A673 (cell line): ENCODE measurements around the gene POMP. TPM values are rescaled to one million over a fixed set of nuclear protein-coding genes. Genes with fewer than 3 reads are reported as not detected.

ENCODE experiments used
- Bru-seq: library from RNA; stranded (reverse); fragments of 400-500 nt; gene quantifications from one replicate; lab custom pipeline; 2021; lab: Mats Ljungman, UMichigan
- BruChase-seq, 2 experiments: library from RNA; stranded (reverse); fragments of 400-500 nt; gene quantifications; one replicate each; lab custom pipeline; 2021; lab: Mats Ljungman, UMichigan
- BruUV-seq: library from RNA; stranded (reverse); fragments of 400-500 nt; replicated peaks from 2 replicates; lab custom pipeline; 2021; lab: Mats Ljungman, UMichigan
- CTCF ChIA-PET: fragments of 300-600 bp; sonication (Branson Sonifier 250); formaldehyde crosslinking; loops from one replicate; lab custom pipeline; 2022; ENCODE audit warnings: antibody characterized with exemption; lab: Charles Lee
- POLR2A ChIA-PET: fragments of 300-600 bp; sonication (Branson Sonifier 250); formaldehyde crosslinking; loops from one replicate; lab custom pipeline; 2022; ENCODE audit warnings: antibody characterized with exemption; ENCODE audit not compliant: low non-redundant PET; lab: Charles Lee
- DNase-seq: peaks from one replicate; pipeline ENCODE4 v3.0.0-alpha.2; 2015; ENCODE audit warnings: low spot score
- H3K27ac ChIP-seq: fragments of 200-600 bp; sonication (generic); 2 replicates; pipeline ENCODE4 v1.5.1; 2016; ENCODE audit warnings: mixed run types, low read depth, mild to moderate bottlenecking, mixed read lengths, antibody characterized with exemption, low read length; ENCODE audit not compliant: poor library complexity, severe bottlenecking
- H3K27me3 ChIP-seq: fragments of 200-600 bp; sonication (generic); replicated peaks from 2 replicates; pipeline ENCODE4 v1.6.1; 2017; ENCODE audit warnings: mixed run types, low read depth, mild to moderate bottlenecking, mixed read lengths, antibody characterized with exemption, low read length; ENCODE audit not compliant: insufficient read depth, poor library complexity
- H3K36me3 ChIP-seq: fragments of 200-600 bp; sonication (generic); 2 replicates; pipeline ENCODE4 v1.6.1; 2016; ENCODE audit warnings: mixed run types, mild to moderate bottlenecking, mixed read lengths, antibody characterized with exemption, low read length; ENCODE audit not compliant: insufficient read depth, poor library complexity, severe bottlenecking
- H3K4me1 ChIP-seq: fragments of 200-600 bp; sonication (generic); 2 replicates; pipeline ENCODE4 v1.6.1; 2017; ENCODE audit warnings: mixed run types, mild to moderate bottlenecking, mixed read lengths, antibody characterized with exemption, low read length; ENCODE audit not compliant: insufficient read depth, poor library complexity, severe bottlenecking
- H3K4me3 ChIP-seq: fragments of 200-600 bp; sonication (generic); 2 replicates; pipeline ENCODE4 v1.5.1; 2016; ENCODE audit warnings: low read depth, mixed run types, mild to moderate bottlenecking, mixed read lengths, low read length; ENCODE audit not compliant: poor library complexity, severe bottlenecking
- H3K9me3 ChIP-seq: fragments of 200-600 bp; sonication (generic); 2 replicates; pipeline ENCODE4 v1.6.1; 2016; ENCODE audit warnings: mixed run types, low read depth, mild to moderate bottlenecking, mixed read lengths, antibody characterized with exemption, low read length; ENCODE audit not compliant: poor library complexity, severe bottlenecking
- EZH2 ChIP-seq: fragments of 200-600 bp; sonication (generic); IDR thresholded peaks from 2 replicates; pipeline ENCODE4 v1.6.1; 2017; ENCODE audit warnings: borderline replicate concordance, low read depth, mild to moderate bottlenecking, mixed read lengths, antibody characterized with exemption, low read length; ENCODE audit not compliant: poor library complexity, severe bottlenecking
- intact Hi-C: fragments of 100-400 bp; cut with micrococcal nuclease; formaldehyde crosslinking; loops from one replicate; pipeline ENCODE4 v1.10.0; 2022; ENCODE audit not compliant: unreplicated experiment
- long read RNA-seq: library from polyadenylated mRNA; stranded (forward); transcript quantifications from one replicate; pipeline ENCODE4 v2.0.0, GENCODE V29; 2022
- total RNA-seq: library from RNA; stranded (reverse); gene quantifications from 2 replicates; pipeline ENCODE4 v1.2.3, GENCODE V29; 2021
- TF ChIP-seq, protein P1 (sequence below): fragments of 300-800, 200-600 bp; sonication (generic); conservative IDR thresholded peaks from 2 replicates; pipeline ENCODE4 v1.5.1; 2017; ENCODE audit warnings: low read depth, mild to moderate bottlenecking, antibody characterized with exemption, low read length, moderate library complexity, mixed read lengths

Gene POMP, protein sequence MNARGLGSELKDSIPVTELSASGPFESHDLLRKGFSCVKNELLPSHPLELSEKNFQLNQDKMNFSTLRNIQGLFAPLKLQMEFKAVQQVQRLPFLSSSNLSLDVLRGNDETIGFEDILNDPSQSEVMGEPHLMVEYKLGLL
- total RNA-seq = 150 and 185 TPM in 2 replicates
- percentile 97 among the genes with signal in this experiment for Bru-seq, nascent RNA
- percentile 88 among the genes with signal in this experiment for BruChase-seq, experiment 1, labeled RNA remaining after a 2-hour chase
- BruChase-seq, experiment 2, labeled RNA remaining after a 6-hour chase = percentile 88 among the genes with signal in this experiment
- long read RNA-seq, transcript POMP-201 (6 exons, 1,330 nt) = major isoform, 762 of 1,311 reads
- long read RNA-seq, partial matches to known transcripts = 532 of 1,311 reads
- long read RNA-seq, other reads (novel, unspliced or antisense) = 17 of 1,311 reads

- ChIA-PET CTCF (interaction anchor here (1.4 to 1.6 kb wide), 2 partner anchors 138 to 335 kb away, joined by 5 read pairs; no protein-coding TSS in a partner anchor), POLR2A (interaction anchor here (0.7 kb wide), 2 partner anchors 327 to 1196 kb away, joined by 3 to 5 read pairs; no protein-coding TSS in a partner anchor)
- Histone ChIP-seq H3K4me3 (peak within 1 kb of the TSS; percentile 97), H3K27me3 (no peaks in the 10 kb centered on the region), H3K36me3 (peaks cover 27% of the 10 kb centered on the region), H3K9me3 (no peaks in the 10 kb centered on the region), H3K4me1 (peaks cover 24% of the 10 kb centered on the region), H3K27ac (peak within 1 kb of the TSS; percentile 92)
- no TSS peak for BruUV-seq
- DNase-seq = peak; percentile 98
- intact Hi-C loops = no loop called here
- TF ChIP-seq EZH2 = no peak
- TF ChIP-seq, protein P1, sequence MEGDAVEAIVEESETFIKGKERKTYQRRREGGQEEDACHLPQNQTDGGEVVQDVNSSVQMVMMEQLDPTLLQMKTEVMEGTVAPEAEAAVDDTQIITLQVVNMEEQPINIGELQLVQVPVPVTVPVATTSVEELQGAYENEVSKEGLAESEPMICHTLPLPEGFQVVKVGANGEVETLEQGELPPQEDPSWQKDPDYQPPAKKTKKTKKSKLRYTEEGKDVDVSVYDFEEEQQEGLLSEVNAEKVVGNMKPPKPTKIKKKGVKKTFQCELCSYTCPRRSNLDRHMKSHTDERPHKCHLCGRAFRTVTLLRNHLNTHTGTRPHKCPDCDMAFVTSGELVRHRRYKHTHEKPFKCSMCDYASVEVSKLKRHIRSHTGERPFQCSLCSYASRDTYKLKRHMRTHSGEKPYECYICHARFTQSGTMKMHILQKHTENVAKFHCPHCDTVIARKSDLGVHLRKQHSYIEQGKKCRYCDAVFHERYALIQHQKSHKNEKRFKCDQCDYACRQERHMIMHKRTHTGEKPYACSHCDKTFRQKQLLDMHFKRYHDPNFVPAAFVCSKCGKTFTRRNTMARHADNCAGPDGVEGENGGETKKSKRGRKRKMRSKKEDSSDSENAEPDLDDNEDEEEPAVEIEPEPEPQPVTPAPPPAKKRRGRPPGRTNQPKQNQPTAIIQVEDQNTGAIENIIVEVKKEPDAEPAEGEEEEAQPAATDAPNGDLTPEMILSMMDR = no peak
These were observed at the start of gene POMP for GRCh38 chr13:28658796-28659620. TSS of gene POMP (plus strand) at chr13:28659130. CDS start at chr13:28659185, 55 bp downstream.

DNA sequence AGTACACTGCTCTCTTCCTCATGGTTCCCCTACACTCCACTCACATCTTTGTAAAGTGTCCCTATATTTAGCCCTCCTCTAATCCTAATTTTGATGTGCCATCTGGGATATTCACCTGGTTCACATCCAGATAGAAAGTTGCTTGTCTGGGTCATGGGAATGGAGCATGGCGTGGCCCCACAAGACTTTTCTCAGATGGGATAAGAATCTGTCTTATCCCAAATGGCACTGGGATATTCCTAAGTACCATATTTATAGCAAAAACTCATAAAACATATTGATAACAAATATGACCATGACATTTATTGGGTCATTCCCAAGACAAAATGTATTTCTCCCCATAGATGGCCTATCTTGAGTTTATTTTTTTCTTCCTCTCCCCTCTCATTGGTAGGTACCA is 49.5 kb upstream of the POMP start:
- Histone ChIP-seq H3K9me3 (no peaks in the 10 kb centered on the region), H3K27ac (no peak overlapping the region), H3K4me3 (no peak overlapping the region), H3K27me3 (no peaks in the 10 kb centered on the region), H3K36me3 (no peaks in the 10 kb centered on the region), H3K4me1 (no peaks in the 10 kb centered on the region)
- BruUV-seq = no TSS peak
- no peak for TF ChIP-seq EZH2
- TF ChIP-seq, protein P1 = no peak
- CTCF ChIA-PET = no interaction called here
- DNase-seq = no peak
- intact Hi-C loops = no loop called here
- POLR2A ChIA-PET = no interaction called here

- no peaks in the 10 kb centered on the region for H3K4me1 ChIP-seq
- no peak for TF ChIP-seq EZH2
- TF ChIP-seq, protein P1 = no peak
- no peaks in the 10 kb centered on the region for H3K27me3 ChIP-seq
- H3K27ac ChIP-seq = no peak overlapping the region
- H3K9me3 ChIP-seq = no peaks in the 10 kb centered on the region
- no peak for DNase-seq
- H3K36me3 ChIP-seq = no peaks in the 10 kb centered on the region
- intact Hi-C loops = no loop called here
- no TSS peak for BruUV-seq
- POLR2A ChIA-PET = no interaction called here
- CTCF ChIA-PET = no interaction called here
- no peak overlapping the region for H3K4me3 ChIP-seq
These were observed 49.0 kb upstream of the POMP start for GRCh38 chr13:28609926-28610325.
